ENCODE measurements around the gene SSTR4.

DNA sequence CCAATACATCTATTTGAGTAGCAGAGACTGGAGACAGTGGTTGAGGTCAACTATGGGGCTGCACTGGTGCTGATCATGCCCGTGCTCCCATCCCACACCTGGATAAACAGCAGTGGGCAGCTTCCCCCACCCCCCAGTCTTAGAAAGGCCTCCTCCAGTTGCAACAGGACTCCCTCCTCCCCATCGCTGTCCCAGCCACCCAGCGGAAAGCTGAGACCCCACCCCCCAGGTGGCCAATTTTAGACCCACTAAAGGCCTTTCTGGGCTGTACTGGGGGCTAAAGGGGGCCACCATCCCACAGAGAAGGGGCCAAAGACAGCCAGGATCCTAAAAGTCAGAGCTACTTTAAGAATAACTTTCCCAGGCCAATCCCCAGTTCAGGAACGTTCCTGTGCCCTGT, 1.2 kb upstream of the SSTR4 start:
- no peak for TF ChIP-seq POLR2A (IDR thresholded peaks at IDR 0.05; ENCODE audit: low read depth, low read length)
- no peak for TF ChIP-seq POLR2AphosphoS5 (IDR thresholded peaks at IDR 0.05; ENCODE audit: low read depth, low read length)
